GM20000 (cell line): ENCODE measurements around the gene SPATA46.
"Not testable (repeated sequence)": the region's sequence is repeated elsewhere in the genome, so short reads cannot be mapped to it uniquely, and the experiment has no call there.

Experiments
- DNase-seq: peaks from one replicate; pipeline ENCODE4 v3.0.0; 2012; ENCODE audit warnings: low spot score
- CTCF ChIP-seq: IDR thresholded peaks from 2 replicates; pipeline ENCODE4 v1.5.1; 2012; ENCODE audit warnings: mild to moderate bottlenecking, control low read depth; ENCODE audit errors: extremely low read depth, missing control alignments

SPATA46 gene

DNA sequence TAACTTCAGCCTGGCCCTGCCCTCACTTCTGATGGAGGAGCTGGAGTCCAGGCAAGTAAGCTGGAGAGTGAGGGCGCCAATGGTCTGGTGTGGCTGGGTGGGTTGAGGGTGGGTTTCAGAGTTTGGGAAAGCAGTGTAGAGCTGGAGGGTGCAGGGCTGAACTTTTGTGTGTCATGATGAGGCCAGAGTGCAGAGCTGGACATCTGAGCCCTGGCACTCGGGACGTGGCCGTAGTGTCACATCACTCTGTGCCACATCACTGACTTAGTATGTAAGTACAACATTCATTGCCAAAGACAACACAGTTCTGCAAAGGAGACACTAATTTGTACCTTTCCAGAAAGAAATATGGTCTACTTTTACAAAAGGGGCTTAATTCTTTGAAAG, 15.8 kb downstream of the SPATA46 start:
- no peak for DNase-seq
- TF ChIP-seq CTCF = no peak

- no peak for DNase-seq
- no peak for TF ChIP-seq CTCF
Observed at GRCh38 chr1:162360237-162360873, 16.3 kb downstream of the SPATA46 start.

DNA sequence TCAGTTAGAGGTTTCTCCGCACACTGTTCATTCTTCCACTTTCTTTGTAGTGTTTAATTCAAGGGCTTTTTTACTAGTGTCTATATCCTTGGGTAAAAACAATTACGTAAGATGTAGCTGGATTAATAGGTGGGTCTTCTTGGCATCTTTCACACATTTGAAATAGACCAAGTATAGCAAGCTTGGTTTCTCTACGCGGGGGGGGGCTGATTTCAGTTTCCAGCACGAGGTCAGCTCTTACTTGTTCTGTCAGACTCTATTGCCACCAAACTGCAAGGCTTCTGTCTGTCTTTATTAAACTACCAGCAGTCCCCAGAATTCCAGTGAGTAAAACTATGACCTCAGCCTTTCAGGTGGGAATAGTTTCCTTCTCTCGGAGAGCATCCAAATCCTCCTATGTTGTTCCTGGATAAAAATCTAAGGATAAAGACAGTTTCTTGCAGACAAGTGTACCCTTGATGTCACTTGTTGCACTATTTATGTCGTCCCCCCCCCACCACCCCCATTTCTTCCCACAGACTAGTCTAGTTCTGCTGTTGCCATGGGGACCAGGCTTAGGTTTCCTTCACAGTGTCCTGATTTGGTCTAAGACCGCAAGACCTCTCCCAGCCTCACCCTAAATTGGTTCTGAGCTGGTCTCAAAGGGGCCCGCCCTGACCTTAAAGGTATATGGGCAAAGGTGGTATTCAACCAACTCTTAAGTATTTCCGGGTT, 17.0 kb downstream of the SPATA46 start:
- no peak for TF ChIP-seq CTCF
- DNase-seq = no peak

GRCh38 chr1:162358928-162359327, 17.7 kb downstream of the SPATA46 start:
- no peak for DNase-seq
- TF ChIP-seq CTCF = no peak

DNA sequence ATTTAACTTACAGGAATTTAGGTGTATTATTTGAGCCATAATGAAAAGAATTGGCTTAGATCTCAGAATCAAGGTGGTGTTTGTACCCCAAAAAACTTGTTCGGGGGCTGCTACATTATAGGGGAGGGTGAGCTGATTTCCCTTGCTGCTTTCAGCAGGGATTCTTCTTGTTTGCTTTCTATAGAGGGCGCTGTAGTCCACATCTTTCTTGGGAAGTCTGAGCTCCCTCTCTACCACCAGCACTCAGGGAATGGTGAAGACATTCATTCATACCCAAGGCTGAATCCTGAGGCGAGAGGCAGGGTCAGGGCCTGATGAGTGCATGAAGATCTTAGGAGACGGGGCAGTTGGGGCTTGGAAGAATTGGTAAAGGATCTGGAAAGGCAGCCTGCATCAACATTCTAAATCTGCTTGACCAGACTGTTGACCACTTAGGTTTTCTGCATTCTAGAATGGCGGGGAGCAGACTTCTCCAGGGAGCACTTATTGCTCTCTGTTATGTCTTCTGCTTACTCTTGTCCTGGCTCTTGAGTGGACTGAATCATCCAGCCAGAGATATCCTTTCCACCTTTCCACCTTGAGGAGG, 18.9 kb downstream of the SPATA46 start:
- peak; percentile 42 for TF ChIP-seq CTCF
- peak; percentile 60 for DNase-seq

DNA sequence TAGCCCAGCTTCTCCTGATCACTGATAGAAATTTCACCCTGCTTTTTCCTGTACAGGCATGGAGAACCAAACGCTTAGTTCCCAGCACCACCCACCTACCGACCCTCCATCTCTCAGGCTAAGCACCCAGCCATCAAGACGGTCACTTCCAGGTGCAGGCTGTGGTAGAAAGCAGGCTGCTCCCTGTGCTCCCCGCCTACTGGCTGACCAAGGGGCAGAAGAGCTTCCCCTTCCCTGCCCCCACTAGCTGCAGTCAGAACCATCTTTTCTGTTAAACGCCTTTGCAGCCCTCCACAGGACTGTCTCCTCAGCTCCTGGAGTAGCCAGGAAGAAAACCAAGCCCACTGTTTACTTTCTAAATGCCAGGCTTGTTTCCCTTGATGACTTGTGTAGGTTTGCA, 23.0 kb downstream of the SPATA46 start:
- no peak for DNase-seq
- TF ChIP-seq CTCF = no peak

DNA sequence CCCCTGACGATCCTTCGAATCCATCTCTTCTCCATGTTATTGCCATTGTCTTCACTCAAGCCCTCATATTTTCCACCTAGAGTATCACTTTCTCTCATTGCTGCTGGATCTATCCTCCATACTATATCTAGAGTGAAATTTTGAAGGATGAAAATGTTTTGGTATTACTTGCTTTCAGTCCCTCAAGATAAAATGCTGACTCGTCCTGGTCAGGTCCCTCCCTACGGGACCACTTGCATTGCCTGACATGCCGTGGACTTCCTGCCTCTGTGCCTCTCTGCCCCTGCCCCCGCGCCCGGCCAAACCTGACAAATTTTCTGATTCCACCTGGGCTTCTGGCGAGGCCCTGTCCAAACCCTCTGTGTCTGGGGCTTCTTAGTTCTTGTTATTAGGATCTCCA, 23.6 kb downstream of the SPATA46 start:
- no peak for DNase-seq
- TF ChIP-seq CTCF = no peak

- not testable (repeated sequence) for DNase-seq
Observed at GRCh38 chr1:162351874-162352273, 24.8 kb downstream of the SPATA46 start.
